SK-N-SH (cell line): ENCODE data around the gene DUSP6. TPM values are rescaled to one million over a fixed set of nuclear protein-coding genes. Genes with fewer than 3 reads are reported as not detected.

Experiments
- CTCF ChIA-PET: fragments of 300-600, 350-600 bp; formaldehyde crosslinking; extraction: SDS; loops from one replicate; lab custom pipeline; 2021; lab: Yijun Ruan, JAX
- POLR2A ChIA-PET: fragments of 350-600 bp; sonication (Branson Sonifier 250); formaldehyde crosslinking; extraction: SDS; loops from one replicate; lab custom pipeline; 2020; ENCODE audit warnings: antibody characterized with exemption, inconsistent platforms; lab: Yijun Ruan, JAX
- DNase-seq: peaks from one replicate; pipeline ENCODE4 v3.0.0; 2012
- H2AFZ ChIP-seq: fragments of 200-600 bp; sonication (generic); 2 replicates; pipeline ENCODE4 v1.8.1; 2016; ENCODE audit warnings: antibody characterized with exemption, mild to moderate bottlenecking, low read depth
- H3F3A ChIP-seq: fragments of 200-600 bp; sonication (generic); replicated peaks from 2 replicates; pipeline ENCODE3; 2016; ENCODE audit warnings: antibody characterized with exemption, mild to moderate bottlenecking; ENCODE audit not compliant: insufficient read depth
- H3K27ac ChIP-seq, 2 experiments: fragments of 200-500 bp in 1 of 2; fragments of 200-600 bp in 1 of 2; sonication (Bioruptor generic) in 1 of 2; sonication (generic), shearing (Covaris generic) in 1 of 2; 2 replicates each; pipeline versions ENCODE4 v1.5.1 to v1.6.1; 2014 to 2016; ENCODE audit warnings: low read depth in 2 of 2, inconsistent platforms in 1 of 2, low read length in 1 of 2, mild to moderate bottlenecking in 1 of 2, mixed read lengths in 1 of 2
- H3K27me3 ChIP-seq: fragments of 200-600 bp; sonication (generic), shearing (Covaris generic); 2 replicates; pipeline ENCODE4 v1.6.1; 2016; ENCODE audit warnings: mixed run types; ENCODE audit not compliant: insufficient read depth
- H3K36me3 ChIP-seq, 2 experiments: fragments of 200-500 bp in 1 of 2; fragments of 200-600 bp in 1 of 2; sonication (Bioruptor generic) in 1 of 2; sonication (generic) in 1 of 2; replicated peaks in 1 of 2; 2 replicates each; pipeline versions ENCODE3 to v1.5.1; 2014 to 2016; ENCODE audit warnings: low read length in 1 of 2, mild to moderate bottlenecking in 1 of 2; ENCODE audit not compliant: insufficient read depth in 2 of 2, control insufficient read depth in 1 of 2
- H3K4me1 ChIP-seq, 2 experiments: fragments of 200-500 bp in 1 of 2; fragments of 200-600 bp in 1 of 2; sonication (Bioruptor generic) in 1 of 2; sonication (generic), shearing (Covaris generic) in 1 of 2; 2 replicates each; pipeline versions ENCODE4 v1.5.1 to v1.6.1; 2014 to 2016; ENCODE audit warnings: low read depth in 1 of 2, low read length in 1 of 2, mixed run types in 1 of 2; ENCODE audit not compliant: insufficient read depth in 2 of 2, control insufficient read depth in 1 of 2
- H3K4me2 ChIP-seq: fragments of 200-600 bp; sonication (generic), shearing (Covaris generic); 2 replicates; pipeline ENCODE4 v1.6.1; 2017; ENCODE audit warnings: mixed run types
- H3K4me3 ChIP-seq, 2 experiments: fragments of 200-500 bp in 1 of 2; fragments of 200-600 bp in 1 of 2; sonication (Bioruptor generic) in 1 of 2; sonication (generic), shearing (Covaris generic) in 1 of 2; 2 replicates each; pipeline versions ENCODE4 v1.5.1 to v1.8.1; 2014 to 2016; ENCODE audit warnings: low read depth in 2 of 2, inconsistent platforms in 1 of 2, low read length in 1 of 2, mild to moderate bottlenecking in 1 of 2, mixed read lengths in 1 of 2, moderate library complexity in 1 of 2
- H3K79me2 ChIP-seq: fragments of 200-600 bp; sonication (generic); 2 replicates; pipeline ENCODE4 v1.8.1; 2017; ENCODE audit warnings: mild to moderate bottlenecking; ENCODE audit not compliant: insufficient read depth
- H3K9ac ChIP-seq: fragments of 200-600 bp; sonication (generic); 2 replicates; pipeline ENCODE4 v1.6.1; 2017; ENCODE audit warnings: mixed run types
- H3K9me2 ChIP-seq: fragments of 200-600 bp; sonication (generic); 2 replicates; pipeline ENCODE4 v1.6.1; 2017; ENCODE audit warnings: mixed run types
- H3K9me3 ChIP-seq: fragments of 200-600 bp; sonication (generic); 2 replicates; pipeline ENCODE4 v1.6.1; 2017; ENCODE audit warnings: mixed run types, mild to moderate bottlenecking, moderate library complexity
- H4K20me1 ChIP-seq: fragments of 200-600 bp; sonication (generic); 2 replicates; pipeline ENCODE4 v1.6.1; 2017; ENCODE audit warnings: mild to moderate bottlenecking, mixed run types; ENCODE audit not compliant: insufficient read depth
- CHD2 ChIP-seq: fragments of 150-350 bp; IDR thresholded peaks from 2 replicates; pipeline ENCODE4 v1.6.1; 2018; ENCODE audit warnings: low read length; ENCODE audit not compliant: partially characterized antibody
- ELF1 ChIP-seq: IDR thresholded peaks from 2 replicates; pipeline ENCODE4 v1.4.0; 2012
- EZH2phosphoT487 ChIP-seq: fragments of 200-600 bp; sonication (generic); IDR thresholded peaks from 2 replicates; pipeline ENCODE4 v1.6.1; 2017; ENCODE audit warnings: low read depth, mixed run types, mild to moderate bottlenecking, antibody characterized with exemption, moderate library complexity, borderline replicate concordance
- FOXJ3 ChIP-seq: sonication (generic); formaldehyde crosslinking; IDR thresholded peaks from 2 replicates; pipeline ENCODE4 v1.5.1; 2020; ENCODE audit warnings: mild to moderate bottlenecking, missing genetic modification reagents
- GABPA ChIP-seq: IDR thresholded peaks from 2 replicates; pipeline ENCODE4 v1.4.0; 2012; ENCODE audit warnings: low read depth, mild to moderate bottlenecking
- GATA2 ChIP-seq: sonication (generic); formaldehyde crosslinking; IDR thresholded peaks from 2 replicates; pipeline ENCODE4 v1.5.0; 2020; ENCODE audit warnings: mild to moderate bottlenecking, missing genetic modification reagents
- JUND ChIP-seq: IDR thresholded peaks from 2 replicates; pipeline ENCODE4 v1.4.0; 2012
- MEF2A ChIP-seq: IDR thresholded peaks from 2 replicates; pipeline ENCODE4 v1.4.0; 2012; ENCODE audit warnings: low read depth, borderline replicate concordance
- MXI1 ChIP-seq: IDR thresholded peaks from 2 replicates; pipeline ENCODE4 v1.6.1; 2012; ENCODE audit warnings: mild to moderate bottlenecking, low read depth, low read length, improper control_type of control experiment
- NRF1 ChIP-seq: IDR thresholded peaks from 2 replicates; pipeline ENCODE4 v1.6.1; 2012; ENCODE audit warnings: low read depth, mild to moderate bottlenecking, low read length
- POLR2AphosphoS5 ChIP-seq: IDR thresholded peaks from 2 replicates; pipeline ENCODE4 v1.6.1; 2012; ENCODE audit warnings: low read depth, low read length
- RAD21 ChIP-seq: IDR thresholded peaks from 2 replicates; pipeline ENCODE4 v1.6.1; 2012; ENCODE audit warnings: mild to moderate bottlenecking, low read length
- RCOR1 ChIP-seq: fragments of 150-350 bp; IDR thresholded peaks from 2 replicates; pipeline ENCODE4 v1.6.1; 2017; ENCODE audit warnings: antibody characterized with exemption, low read length
- TEAD4 ChIP-seq: IDR thresholded peaks from 2 replicates; pipeline ENCODE4 v1.4.0; 2012; ENCODE audit warnings: mild to moderate bottlenecking, borderline replicate concordance; ENCODE audit not compliant: insufficient read depth
- YY1 ChIP-seq: IDR thresholded peaks from 2 replicates; pipeline ENCODE4 v1.4.0; 2012; ENCODE audit warnings: low read depth, mild to moderate bottlenecking
- WGBS: methylation state at CpG from one replicate; pipeline ENCODE4 v1.1.6; 2017; ENCODE audit warnings: low lambda C conversion rate; 5-methylcytosine and 5-hydroxymethylcytosine counted together
- polyA plus RNA-seq, 3 experiments: library from polyadenylated mRNA; depleted of rRNA; stranded (reverse); fragments of >200 nt; gene quantifications; 2 replicates each; pipeline ENCODE4 v1.2.3, GENCODE V29; 2012
- TF ChIP-seq, protein P1 (sequence below): IDR thresholded peaks from 2 replicates; pipeline ENCODE4 v1.4.0; 2012; ENCODE audit warnings: low read depth, borderline replicate concordance
- TF ChIP-seq, protein P2 (sequence below): fragments of 150-350 bp; IDR thresholded peaks from 2 replicates; pipeline ENCODE4 v1.6.1; 2017; ENCODE audit warnings: antibody characterized with exemption, low read length, low read depth, borderline replicate concordance
- TF ChIP-seq, protein P3 (sequence below): IDR thresholded peaks from 2 replicates; pipeline ENCODE4 v1.4.0; 2012; ENCODE audit warnings: low read depth
- TF ChIP-seq, protein P4 (sequence below): IDR thresholded peaks from 2 replicates; pipeline ENCODE4 v1.4.0; 2012; ENCODE audit warnings: low read depth, borderline replicate concordance
- TF ChIP-seq, protein P5 (sequence below): fragments of 200-600 bp; sonication (generic); IDR thresholded peaks from 2 replicates; pipeline ENCODE4 v1.6.1; 2017; ENCODE audit warnings: antibody characterized with exemption, mild to moderate bottlenecking, moderate library complexity
- TF ChIP-seq, protein P6 (sequence below): IDR thresholded peaks from 2 replicates; pipeline ENCODE4; 2012

Gene DUSP6
- polyA plus RNA-seq, 1 of the 3 experiments (the other 2 are of a cell fraction) = 71.4 TPM

DNA sequence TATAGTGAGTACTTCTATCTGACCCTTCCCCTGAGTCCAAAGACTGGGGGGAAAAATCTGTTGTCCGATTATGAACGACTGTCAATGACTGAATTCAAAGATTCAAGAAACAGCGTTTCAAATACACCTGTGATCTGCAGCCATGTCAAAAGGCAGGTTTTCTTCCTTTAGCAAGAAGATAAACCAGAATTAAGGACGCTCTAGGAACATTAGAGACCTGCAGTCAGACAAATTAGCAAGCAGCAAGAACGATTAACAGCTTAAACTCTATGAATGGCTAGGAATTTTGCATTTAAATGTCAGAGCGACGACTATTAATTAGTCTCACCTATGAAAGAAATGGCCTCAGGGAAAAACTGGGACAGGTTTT lies 2.1 kb downstream of the DUSP6 start:
- Histone ChIP-seq H3K36me3 (peaks cover 30 to 34% of the 10 kb centered on the region in 2 experiments), H3K4me3 (peak overlapping the region; percentile 94 to 99), H3K9me2 (no peaks in the 10 kb centered on the region), H3K27ac (peak overlapping the region; percentile 98 to 99), H3K79me2 (peaks cover 61% of the 10 kb centered on the region), H3F3A (peaks cover 17% of the 10 kb centered on the region), H3K27me3 (no peaks in the 10 kb centered on the region), H3K4me2 (peak overlapping the region; percentile 86), H3K4me1 (peaks cover 12 to 49% of the 10 kb centered on the region in 2 experiments; a peak in 3 of 4 replicates), H3K9me3 (no peaks in the 10 kb centered on the region), H2AFZ (no peak overlapping the region), H3K9ac (peak overlapping the region; percentile 95), H4K20me1 (peaks cover 49% of the 10 kb centered on the region)
- TF ChIP-seq MEF2A = no peak
- TF ChIP-seq MXI1 = no peak
- ChIA-PET POLR2A (no interaction called here), CTCF (interaction anchor here (1.0 to 2.4 kb wide), 5 partner anchors 72 to 330 kb away, joined by 3 to 13 read pairs (median 4); no protein-coding TSS in a partner anchor)
- 17% methylated on average over 7 of the region's 7 CpGs for WGBS
- no peak for DNase-seq

DNA sequence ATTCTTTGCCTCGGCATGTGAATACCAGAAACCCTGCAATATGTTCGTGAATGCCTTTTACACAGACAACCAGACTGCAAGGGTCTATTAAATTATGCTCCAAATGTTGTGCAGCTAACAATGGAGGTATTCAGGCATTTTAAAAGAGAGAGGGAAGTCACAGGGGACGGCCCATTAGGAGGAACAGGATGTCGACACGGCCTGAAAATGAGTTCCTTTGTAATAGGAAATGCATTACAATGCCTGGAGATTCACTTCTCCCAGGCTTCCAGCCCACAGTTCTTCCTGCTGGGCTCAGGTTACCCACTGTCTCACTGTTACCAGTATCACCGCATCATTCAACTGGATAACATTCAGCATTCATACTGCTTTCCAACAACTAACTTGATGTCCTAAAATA lies 2.5 kb downstream of the DUSP6 start:
- peak overlapping the region; percentile 86 for H3K4me2 ChIP-seq
- H3K27me3 ChIP-seq = no peaks in the 10 kb centered on the region
- H3K36me3 ChIP-seq = peaks cover 30 to 34% of the 10 kb centered on the region in 2 experiments
- H3K27ac ChIP-seq = peak overlapping the region; percentile 98 to 99; a peak in 3 of 4 replicates
- H3F3A ChIP-seq = peaks cover 16% of the 10 kb centered on the region
- ChIA-PET CTCF (interaction anchor here (0.8 to 2.4 kb wide), 10 partner anchors 13 to 333 kb away, joined by 3 to 7 read pairs (median 4); partner anchors contain the start of gene POC1B), POLR2A (interaction anchor here (1.0 kb wide), 1 partner anchor 70 kb away, joined by 7 read pairs; no protein-coding TSS in a partner anchor)
- H3K4me1 ChIP-seq = peaks cover 17 to 46% of the 10 kb centered on the region in 2 experiments; a peak in 3 of 4 replicates
- H3K79me2 ChIP-seq = peaks cover 57% of the 10 kb centered on the region
- no peaks in the 10 kb centered on the region for H3K9me2 ChIP-seq
- H4K20me1 ChIP-seq = peaks cover 49% of the 10 kb centered on the region
- peak overlapping the region; percentile 94 to 99 for H3K4me3 ChIP-seq
- WGBS = 15% methylated on average over 6 of the region's 6 CpGs
- H2AFZ ChIP-seq = no peak overlapping the region
- DNase-seq = peak; percentile 38
- peak overlapping the region; percentile 95 for H3K9ac ChIP-seq
- H3K9me3 ChIP-seq = no peaks in the 10 kb centered on the region
- no peak for TF ChIP-seq POLR2AphosphoS5
- TF ChIP-seq MXI1 = 0 out of 2 replicates have a peak, but pooled peaks have one; percentile 47
- TF ChIP-seq TEAD4 = no peak
- no peak for TF ChIP-seq RCOR1
- TF ChIP-seq, protein P1, sequence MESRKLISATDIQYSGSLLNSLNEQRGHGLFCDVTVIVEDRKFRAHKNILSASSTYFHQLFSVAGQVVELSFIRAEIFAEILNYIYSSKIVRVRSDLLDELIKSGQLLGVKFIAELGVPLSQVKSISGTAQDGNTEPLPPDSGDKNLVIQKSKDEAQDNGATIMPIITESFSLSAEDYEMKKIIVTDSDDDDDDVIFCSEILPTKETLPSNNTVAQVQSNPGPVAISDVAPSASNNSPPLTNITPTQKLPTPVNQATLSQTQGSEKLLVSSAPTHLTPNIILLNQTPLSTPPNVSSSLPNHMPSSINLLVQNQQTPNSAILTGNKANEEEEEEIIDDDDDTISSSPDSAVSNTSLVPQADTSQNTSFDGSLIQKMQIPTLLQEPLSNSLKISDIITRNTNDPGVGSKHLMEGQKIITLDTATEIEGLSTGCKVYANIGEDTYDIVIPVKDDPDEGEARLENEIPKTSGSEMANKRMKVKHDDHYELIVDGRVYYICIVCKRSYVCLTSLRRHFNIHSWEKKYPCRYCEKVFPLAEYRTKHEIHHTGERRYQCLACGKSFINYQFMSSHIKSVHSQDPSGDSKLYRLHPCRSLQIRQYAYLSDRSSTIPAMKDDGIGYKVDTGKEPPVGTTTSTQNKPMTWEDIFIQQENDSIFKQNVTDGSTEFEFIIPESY = no peak
- no peak for TF ChIP-seq CHD2
- TF ChIP-seq ELF1 = 0 out of 2 replicates have a peak, but pooled peaks have one; percentile 14
- peak; percentile 13; the same call in 1 of the 2 replicates for TF ChIP-seq YY1
- TF ChIP-seq, protein P2, sequence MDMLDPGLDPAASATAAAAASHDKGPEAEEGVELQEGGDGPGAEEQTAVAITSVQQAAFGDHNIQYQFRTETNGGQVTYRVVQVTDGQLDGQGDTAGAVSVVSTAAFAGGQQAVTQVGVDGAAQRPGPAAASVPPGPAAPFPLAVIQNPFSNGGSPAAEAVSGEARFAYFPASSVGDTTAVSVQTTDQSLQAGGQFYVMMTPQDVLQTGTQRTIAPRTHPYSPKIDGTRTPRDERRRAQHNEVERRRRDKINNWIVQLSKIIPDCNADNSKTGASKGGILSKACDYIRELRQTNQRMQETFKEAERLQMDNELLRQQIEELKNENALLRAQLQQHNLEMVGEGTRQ = no peak
- TF ChIP-seq, protein P3, sequence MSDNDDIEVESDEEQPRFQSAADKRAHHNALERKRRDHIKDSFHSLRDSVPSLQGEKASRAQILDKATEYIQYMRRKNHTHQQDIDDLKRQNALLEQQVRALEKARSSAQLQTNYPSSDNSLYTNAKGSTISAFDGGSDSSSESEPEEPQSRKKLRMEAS = peak; percentile 21; the same call in 1 of the 2 replicates
- TF ChIP-seq GABPA = peak; percentile 65
- no peak for TF ChIP-seq EZH2phosphoT487
- no peak for TF ChIP-seq JUND
- TF ChIP-seq FOXJ3 = no peak
- TF ChIP-seq, protein P4, sequence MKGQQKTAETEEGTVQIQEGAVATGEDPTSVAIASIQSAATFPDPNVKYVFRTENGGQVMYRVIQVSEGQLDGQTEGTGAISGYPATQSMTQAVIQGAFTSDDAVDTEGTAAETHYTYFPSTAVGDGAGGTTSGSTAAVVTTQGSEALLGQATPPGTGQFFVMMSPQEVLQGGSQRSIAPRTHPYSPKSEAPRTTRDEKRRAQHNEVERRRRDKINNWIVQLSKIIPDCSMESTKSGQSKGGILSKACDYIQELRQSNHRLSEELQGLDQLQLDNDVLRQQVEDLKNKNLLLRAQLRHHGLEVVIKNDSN = no peak
- TF ChIP-seq, protein P5, sequence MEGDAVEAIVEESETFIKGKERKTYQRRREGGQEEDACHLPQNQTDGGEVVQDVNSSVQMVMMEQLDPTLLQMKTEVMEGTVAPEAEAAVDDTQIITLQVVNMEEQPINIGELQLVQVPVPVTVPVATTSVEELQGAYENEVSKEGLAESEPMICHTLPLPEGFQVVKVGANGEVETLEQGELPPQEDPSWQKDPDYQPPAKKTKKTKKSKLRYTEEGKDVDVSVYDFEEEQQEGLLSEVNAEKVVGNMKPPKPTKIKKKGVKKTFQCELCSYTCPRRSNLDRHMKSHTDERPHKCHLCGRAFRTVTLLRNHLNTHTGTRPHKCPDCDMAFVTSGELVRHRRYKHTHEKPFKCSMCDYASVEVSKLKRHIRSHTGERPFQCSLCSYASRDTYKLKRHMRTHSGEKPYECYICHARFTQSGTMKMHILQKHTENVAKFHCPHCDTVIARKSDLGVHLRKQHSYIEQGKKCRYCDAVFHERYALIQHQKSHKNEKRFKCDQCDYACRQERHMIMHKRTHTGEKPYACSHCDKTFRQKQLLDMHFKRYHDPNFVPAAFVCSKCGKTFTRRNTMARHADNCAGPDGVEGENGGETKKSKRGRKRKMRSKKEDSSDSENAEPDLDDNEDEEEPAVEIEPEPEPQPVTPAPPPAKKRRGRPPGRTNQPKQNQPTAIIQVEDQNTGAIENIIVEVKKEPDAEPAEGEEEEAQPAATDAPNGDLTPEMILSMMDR = no peak
- TF ChIP-seq NRF1 = no peak
- TF ChIP-seq, protein P6, sequence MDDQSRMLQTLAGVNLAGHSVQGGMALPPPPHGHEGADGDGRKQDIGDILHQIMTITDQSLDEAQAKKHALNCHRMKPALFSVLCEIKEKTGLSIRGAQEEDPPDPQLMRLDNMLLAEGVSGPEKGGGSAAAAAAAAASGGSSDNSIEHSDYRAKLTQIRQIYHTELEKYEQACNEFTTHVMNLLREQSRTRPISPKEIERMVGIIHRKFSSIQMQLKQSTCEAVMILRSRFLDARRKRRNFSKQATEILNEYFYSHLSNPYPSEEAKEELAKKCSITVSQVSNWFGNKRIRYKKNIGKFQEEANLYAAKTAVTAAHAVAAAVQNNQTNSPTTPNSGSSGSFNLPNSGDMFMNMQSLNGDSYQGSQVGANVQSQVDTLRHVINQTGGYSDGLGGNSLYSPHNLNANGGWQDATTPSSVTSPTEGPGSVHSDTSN = no peak
- no peak for TF ChIP-seq GATA2
- 0 out of 2 replicates have a peak, but pooled peaks have one; percentile 17 for TF ChIP-seq RAD21
- TF ChIP-seq MEF2A = no peak
